H1 (cell line): ENCODE results near the gene IGSF9B. TPM values are rescaled to one million over a fixed set of nuclear protein-coding genes. Genes with fewer than 3 reads are reported as not detected.

Source experiments
- BCL11A ChIP-seq, 2 experiments: IDR thresholded peaks; one replicate each; pipeline ENCODE4 v1.6.1; 2011; ENCODE audit warnings: low read depth in 2 of 2, low read length in 2 of 2, mild to moderate bottlenecking in 2 of 2
- CHD7 ChIP-seq: fragments of 300-600 bp; sonication (generic); IDR thresholded peaks from 2 replicates; pipeline ENCODE4 v1.7.1; 2012; ENCODE audit warnings: low read length, moderate library complexity, mild to moderate bottlenecking, inconsistent platforms; ENCODE audit not compliant: insufficient replicate concordance
- CTBP2 ChIP-seq: IDR thresholded peaks from 2 replicates; pipeline ENCODE4 v1.7.0; 2011; ENCODE audit warnings: borderline replicate concordance, mild to moderate bottlenecking, moderate library complexity, mixed read lengths, low read length; ENCODE audit not compliant: insufficient read depth, insufficient read length
- E2F6 ChIP-seq: IDR thresholded peaks from 2 replicates; pipeline ENCODE4 v1.6.1; 2012; ENCODE audit warnings: inconsistent platforms
- KDM4A ChIP-seq: IDR thresholded peaks from one replicate; pipeline ENCODE4 v1.7.1; 2012; ENCODE audit warnings: low read depth, mild to moderate bottlenecking, moderate library complexity, low read length, inconsistent platforms; ENCODE audit not compliant: severe bottlenecking
- SIX5 ChIP-seq: IDR thresholded peaks from 2 replicates; pipeline ENCODE4 v1.6.1; 2011; ENCODE audit warnings: mild to moderate bottlenecking, low read depth, low read length
- SRF ChIP-seq: IDR thresholded peaks from 2 replicates; pipeline ENCODE4 v1.6.1; 2011; ENCODE audit warnings: mild to moderate bottlenecking, low read depth, low read length, moderate library complexity
- polyA plus RNA-seq, 7 experiments: library from polyadenylated mRNA; depleted of rRNA in 3 of 7; stranded (reverse) in 5 of 7; unstranded in 2 of 7; fragments of >200 nt in 5 of 7; fragments of 200-250 nt in 2 of 7; gene quantifications; 1 replicate in 5 of 7; 2 replicates in 1 of 7; 4 replicates in 1 of 7; pipeline versions ENCODE4 v1.2.1 to v1.2.3, GENCODE V29; 2011 to 2013; ENCODE audit warnings: missing spikeins in 2 of 7, mixed read lengths in 2 of 7
- total RNA-seq: library from RNA; stranded (reverse); fragmentation: NEBNext Ultra II Directional; extraction: Animal tissue kit (Norgen Biotek cat#: 25700); gene quantifications from 2 replicates; pipeline ENCODE4 v1.2.1, GENCODE V29; 2021
- TF ChIP-seq, protein P1 (sequence below): IDR thresholded peaks from 2 replicates; pipeline ENCODE4 v1.6.1; 2012; ENCODE audit warnings: inconsistent platforms

Gene IGSF9B
- total and polyA plus RNA-seq, 2 of the 8 experiments (the other 6 are each of a cell fraction or from before 2014, with no cell fraction given), result 16.5 to 49.2 TPM

- TF ChIP-seq CHD7, result no peak
- TF ChIP-seq SRF, result no peak
- TF ChIP-seq E2F6, result no peak
- no peak for TF ChIP-seq CTBP2
- TF ChIP-seq SIX5, result no peak
- no peak for TF ChIP-seq KDM4A
- no peak for TF ChIP-seq BCL11A (IDR thresholded peaks at IDR 0.05; ENCODE audit: low read depth in 2 of 2, low read length in 2 of 2)
- TF ChIP-seq, protein P1, sequence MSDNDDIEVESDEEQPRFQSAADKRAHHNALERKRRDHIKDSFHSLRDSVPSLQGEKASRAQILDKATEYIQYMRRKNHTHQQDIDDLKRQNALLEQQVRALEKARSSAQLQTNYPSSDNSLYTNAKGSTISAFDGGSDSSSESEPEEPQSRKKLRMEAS, result no peak
These were observed 52.6 kb downstream of the IGSF9B start (continued) for GRCh38 chr11:133903875-133904817.
